MCF 10A (cell line): ENCODE data around the gene FASTK. TPM values are rescaled to one million over a fixed set of nuclear protein-coding genes. Genes with fewer than 3 reads are reported as not detected.
A peak's percentile ranks its signal among the peaks of the same experiment; 100 is the strongest.

Source experiments
- BruUV-seq: library from RNA; stranded (reverse); fragments of 400-500 nt; replicated peaks from 2 replicates; lab custom pipeline; 2021; lab: Mats Ljungman, UMichigan
- CTCF ChIA-PET: fragments of 300-600 bp; sonication (Branson Sonifier 250); formaldehyde crosslinking; extraction: SDS; loops from one replicate; lab custom pipeline; 2021; ENCODE audit warnings: antibody characterized with exemption, inconsistent platforms; lab: Yijun Ruan, JAX
- POLR2A ChIA-PET: fragments of 300-600, 350-650 bp; sonication (Branson Sonifier 250); formaldehyde crosslinking; extraction: SDS; loops from one replicate; lab custom pipeline; 2020; ENCODE audit warnings: antibody characterized with exemption, inconsistent platforms; lab: Yijun Ruan, JAX
- DNase-seq: peaks from one replicate; pipeline ENCODE4 v3.0.0-alpha.2; 2018; ENCODE audit not compliant: unreplicated experiment
- H3K27ac Mint-ChIP-seq: one replicate; pipeline ENCODE4 v1.8.0; 2022; ENCODE audit warnings: mild to moderate bottlenecking, low read depth, mixed read lengths; ENCODE audit not compliant: unreplicated experiment
- H3K27me3 Mint-ChIP-seq: one replicate; pipeline ENCODE4 v1.8.0; 2022; ENCODE audit warnings: mixed read lengths; ENCODE audit not compliant: insufficient read depth, unreplicated experiment
- H3K36me3 Mint-ChIP-seq: one replicate; pipeline ENCODE4 v1.8.0; 2022; ENCODE audit warnings: mild to moderate bottlenecking, moderate library complexity, mixed read lengths; ENCODE audit not compliant: insufficient read depth, unreplicated experiment
- H3K4me1 Mint-ChIP-seq: one replicate; pipeline ENCODE4 v1.8.0; 2022; ENCODE audit warnings: mixed read lengths; ENCODE audit not compliant: insufficient read depth, unreplicated experiment
- H3K4me3 Mint-ChIP-seq: one replicate; pipeline ENCODE4 v1.8.0; 2022; ENCODE audit warnings: mild to moderate bottlenecking, moderate library complexity, mixed read lengths; ENCODE audit not compliant: unreplicated experiment
- H3K9me3 Mint-ChIP-seq: one replicate; pipeline ENCODE4 v1.8.0; 2022; ENCODE audit warnings: mixed read lengths; ENCODE audit not compliant: unreplicated experiment
- CTCF ChIP-seq: fragments of 200-600 bp; IDR thresholded peaks from one replicate; pipeline ENCODE4 v1.8.0; 2022; ENCODE audit warnings: antibody characterized with exemption, mild to moderate bottlenecking; ENCODE audit not compliant: unreplicated experiment
- intact Hi-C: fragments of 100-400 bp; cut with micrococcal nuclease; formaldehyde crosslinking; loops from 2 replicates; pipeline ENCODE4 v1.14.1; 2022
- total RNA-seq: library from RNA; stranded (reverse); gene quantifications from 2 replicates; pipeline ENCODE4 v1.2.3, GENCODE V29; 2022

Gene FASTK
- total RNA-seq, 1 experiment from 2014 or later, result 79.3 TPM

GRCh38 chr7:151125470-151125845 is 44.8 kb upstream of the FASTK start:
- no peaks in the 10 kb centered on the region for H3K4me1 Mint-ChIP-seq
- no peaks in the 10 kb centered on the region for H3K9me3 Mint-ChIP-seq
- H3K36me3 Mint-ChIP-seq, result peaks cover 38% of the 10 kb centered on the region
- no peak for TF ChIP-seq CTCF
- ChIA-PET CTCF (interaction anchor here (0.6 to 1.7 kb wide), 3 partner anchors 10 to 46 kb away, joined by 3 to 6 read pairs (median 4); no protein-coding TSS in a partner anchor), POLR2A (interaction anchor here (0.7 kb wide), 1 partner anchor 10 kb away, joined by 3 read pairs; no protein-coding TSS in a partner anchor)
- no peak for DNase-seq
- no peak overlapping the region for H3K27ac Mint-ChIP-seq
- H3K4me3 Mint-ChIP-seq, result no peak overlapping the region
- no TSS peak for BruUV-seq
- intact Hi-C loops, result no loop called here
- H3K27me3 Mint-ChIP-seq, result no peaks in the 10 kb centered on the region

- POLR2A ChIA-PET, result interaction anchor here (1.7 kb wide), 1 partner anchor 10 kb away, joined by 12 read pairs; no protein-coding TSS in a partner anchor
These were observed 44.3 kb upstream of the FASTK start for GRCh38 chr7:151124899-151125399.

GRCh38 chr7:151124481-151124880 is 43.9 kb upstream of the FASTK start:
- ChIA-PET POLR2A (interaction anchor here (1.7 kb wide), 1 partner anchor 10 kb away, joined by 12 read pairs; no protein-coding TSS in a partner anchor), CTCF (interaction anchor here (0.6 to 2.3 kb wide), 32 partner anchors 8 to 910 kb away, joined by 3 to 9 read pairs (median 4); no protein-coding TSS in a partner anchor)
- no peak for DNase-seq
- intact Hi-C loops, result loop anchor here (1.0 kb wide), 2 partner anchors 48 to 179 kb away; no protein-coding TSS in a partner anchor
- H3K27ac Mint-ChIP-seq, result no peak overlapping the region
- peaks cover 44% of the 10 kb centered on the region for H3K36me3 Mint-ChIP-seq
- TF ChIP-seq CTCF, result no peak
- peaks cover under 1% of the 10 kb centered on the region for H3K4me1 Mint-ChIP-seq
- no peaks in the 10 kb centered on the region for H3K27me3 Mint-ChIP-seq
- BruUV-seq, result no TSS peak
- H3K4me3 Mint-ChIP-seq, result no peak overlapping the region
- no peaks in the 10 kb centered on the region for H3K9me3 Mint-ChIP-seq

More at GRCh38 chr7:151124899-151125399, 44.3 kb upstream of the FASTK start:
- H3K27me3 Mint-ChIP-seq, result no peaks in the 10 kb centered on the region
- intact Hi-C loops, result loop anchor here (1.0 kb wide), 2 partner anchors 47 to 178 kb away; no protein-coding TSS in a partner anchor
- H3K4me1 Mint-ChIP-seq, result no peaks in the 10 kb centered on the region
- BruUV-seq, result no TSS peak
- H3K9me3 Mint-ChIP-seq, result no peaks in the 10 kb centered on the region
- H3K4me3 Mint-ChIP-seq, result no peak overlapping the region
- H3K27ac Mint-ChIP-seq, result no peak overlapping the region
- CTCF ChIA-PET, result interaction anchor here (0.6 to 2.3 kb wide), 20 partner anchors 8 to 137 kb away, joined by 3 to 9 read pairs (median 4); no protein-coding TSS in a partner anchor
- no peak for TF ChIP-seq CTCF
- DNase-seq, result no peak
- peaks cover 40% of the 10 kb centered on the region for H3K36me3 Mint-ChIP-seq

GRCh38 chr7:151123822-151124464 is 43.3 kb upstream of the FASTK start:
- no peak overlapping the region for H3K27ac Mint-ChIP-seq
- POLR2A ChIA-PET, result interaction anchor here (1.7 kb wide), 1 partner anchor 9 kb away, joined by 12 read pairs; no protein-coding TSS in a partner anchor
- intact Hi-C loops, result loop anchor here (1.0 kb wide), 2 partner anchors 48 to 179 kb away; no protein-coding TSS in a partner anchor
- H3K9me3 Mint-ChIP-seq, result no peaks in the 10 kb centered on the region
- peaks cover 46% of the 10 kb centered on the region for H3K36me3 Mint-ChIP-seq
- H3K4me1 Mint-ChIP-seq, result peaks cover 6% of the 10 kb centered on the region
- H3K4me3 Mint-ChIP-seq, result no peak overlapping the region
- BruUV-seq, result no TSS peak
- H3K27me3 Mint-ChIP-seq, result no peaks in the 10 kb centered on the region
- peak; percentile 96 for TF ChIP-seq CTCF
- CTCF ChIA-PET, result interaction anchor here (0.6 to 2.3 kb wide), 38 partner anchors 8 to 910 kb away, joined by 3 to 11 read pairs (median 4); no protein-coding TSS in a partner anchor
- peak; percentile 82 for DNase-seq
